Tibial nerve (tissue), 4 donors: ENCODE data around the gene DAP. TPM values are rescaled to one million over a fixed set of nuclear protein-coding genes. Genes with fewer than 3 reads are reported as not detected.

Experiments used
- DNase-seq, 2 donors: peaks; one replicate each; pipeline ENCODE4 v3.0.0-alpha.2; 2019; ENCODE audit warnings: low spot score in 2 of 2
- H3K27ac ChIP-seq, 4 donors: fragments of 200-600 bp; sonication (generic) in 3 of 4; one replicate each; pipeline ENCODE4 v1.5.1; 2017 to 2019; ENCODE audit warnings: mild to moderate bottlenecking in 1 of 4
- H3K27me3 ChIP-seq, 2 donors: fragments of 200-600 bp; sonication (generic) in 1 of 2; one replicate each; pipeline versions ENCODE4 v1.5.1 to v1.6.0; 2017 to 2019
- H3K36me3 ChIP-seq, 3 donors: fragments of 200-600 bp; sonication (generic); one replicate each; pipeline ENCODE4 v1.5.1; 2018 to 2019
- H3K4me1 ChIP-seq, 4 donors: fragments of 200-600 bp; sonication (generic) in 3 of 4; one replicate each; pipeline ENCODE4 v1.5.1; 2017 to 2019
- H3K4me3 ChIP-seq, 4 donors: fragments of 200-600 bp; sonication (generic) in 3 of 4; one replicate each; pipeline ENCODE4 v1.5.1; 2017 to 2019; ENCODE audit warnings: mild to moderate bottlenecking in 1 of 4, moderate library complexity in 1 of 4
- H3K9me3 ChIP-seq, 4 donors: fragments of 200-600 bp; sonication (generic) in 3 of 4; one replicate each; pipeline ENCODE4 v1.5.1; 2017 to 2019
- CTCF ChIP-seq, 5 experiments: fragments of 200-600 bp in 3 of 5; fragments of 450-650 bp in 2 of 5; sonication (generic) in 3 of 5; IDR thresholded peaks; one replicate each; pipeline ENCODE4 v1.5.1; 2016 to 2019; ENCODE audit warnings: antibody characterized with exemption in 5 of 5, mild to moderate bottlenecking in 3 of 5, moderate library complexity in 2 of 5
- EP300 ChIP-seq, 2 donors: sonication (generic); formaldehyde crosslinking; IDR thresholded peaks; one replicate each; pipeline ENCODE4 v1.6.1; 2017; ENCODE audit warnings: antibody characterized with exemption in 2 of 2, mild to moderate bottlenecking in 1 of 2
- POLR2A ChIP-seq, 2 donors: fragments of 450-650 bp; IDR thresholded peaks; one replicate each; pipeline ENCODE4 v1.6.1; 2017; ENCODE audit warnings: antibody characterized with exemption in 2 of 2, mild to moderate bottlenecking in 2 of 2, moderate library complexity in 2 of 2
- WGBS, 2 donors: methylation state at CpG; one replicate each; pipeline ENCODE4 v1.1.5; 2018; 5-methylcytosine and 5-hydroxymethylcytosine counted together
- total RNA-seq, 4 donors: library from RNA; depleted of rRNA; stranded (reverse); fragments of >200 nt; gene quantifications; one replicate each; pipeline ENCODE4 v1.1.0, GENCODE V29; 2016

DAP gene
- total RNA-seq, 4 donors from 2014 or later, result 43.0 to 77.7 (median 50.0) TPM

- peaks cover 0 to 9% (median 0%) of the 10 kb centered on the region in 4 donors for H3K9me3 ChIP-seq
- no peak overlapping the region for H3K4me3 ChIP-seq
- no peaks in the 10 kb centered on the region for H3K27me3 ChIP-seq
- H3K27ac ChIP-seq, result no peak overlapping the region
- no peak for TF ChIP-seq POLR2A (IDR thresholded peaks at IDR 0.05)
- TF ChIP-seq EP300 (IDR thresholded peaks at IDR 0.05), result no peak
- TF ChIP-seq CTCF (IDR thresholded peaks at IDR 0.05), result no peak
- peaks cover 0 to 6% (median 2%) of the 10 kb centered on the region in 4 donors for H3K4me1 ChIP-seq
- WGBS, 2 donors, result 63 to 95% methylated on average over 2 of the region's 2 CpGs
- DNase-seq, result no peak
- H3K36me3 ChIP-seq, result peaks cover 0 to 72% (median 0%) of the 10 kb centered on the region in 3 donors
Observed at GRCh38 chr5:10678244-10678643, 82.8 kb downstream of the DAP start.

GRCh38 chr5:10677533-10677932 is 83.5 kb downstream of the DAP start:
- peaks cover 0 to 9% (median 2%) of the 10 kb centered on the region in 4 donors for H3K4me1 ChIP-seq
- H3K27ac ChIP-seq, result no peak overlapping the region
- TF ChIP-seq EP300 (IDR thresholded peaks at IDR 0.05) (no peak), POLR2A (IDR thresholded peaks at IDR 0.05) (no peak), CTCF (IDR thresholded peaks at IDR 0.05) (no peak)
- peaks cover 0 to 65% (median 0%) of the 10 kb centered on the region in 3 donors for H3K36me3 ChIP-seq
- WGBS, 2 donors, result 95 to 97% methylated on average over 7 of the region's 7 CpGs
- no peak for DNase-seq
- H3K4me3 ChIP-seq, result no peak overlapping the region
- peaks cover 0 to 9% (median 0%) of the 10 kb centered on the region in 4 donors for H3K9me3 ChIP-seq
- H3K27me3 ChIP-seq, result no peaks in the 10 kb centered on the region

- no peaks in the 10 kb centered on the region for H3K27me3 ChIP-seq
- peaks cover 0 to 9% (median 2%) of the 10 kb centered on the region in 4 donors for H3K4me1 ChIP-seq
- peaks cover 0 to 59% (median 0%) of the 10 kb centered on the region in 3 donors for H3K36me3 ChIP-seq
- no peak overlapping the region for H3K4me3 ChIP-seq
- no peak for DNase-seq
- 97% methylated on average over 1 of the region's 1 CpG for WGBS, 2 donors
- TF ChIP-seq EP300 (IDR thresholded peaks at IDR 0.05) (no peak), CTCF (IDR thresholded peaks at IDR 0.05) (no peak), POLR2A (IDR thresholded peaks at IDR 0.05) (no peak)
- H3K27ac ChIP-seq, result no peak overlapping the region
- peaks cover 0 to 9% (median 0%) of the 10 kb centered on the region in 4 donors for H3K9me3 ChIP-seq
Observed at GRCh38 chr5:10676946-10677345, 84.1 kb downstream of the DAP start.

GRCh38 chr5:10676224-10676623 is 84.8 kb downstream of the DAP start:
- 71% methylated on average over 4 of the region's 4 CpGs for WGBS, 2 donors
- H3K4me3 ChIP-seq, result no peak overlapping the region
- peaks cover 0 to 9% (median 0%) of the 10 kb centered on the region in 4 donors for H3K9me3 ChIP-seq
- H3K27ac ChIP-seq, result no peak overlapping the region
- no peaks in the 10 kb centered on the region for H3K27me3 ChIP-seq
- H3K36me3 ChIP-seq, result peaks cover 0 to 52% (median 0%) of the 10 kb centered on the region in 3 donors
- TF ChIP-seq POLR2A (IDR thresholded peaks at IDR 0.05), result no peak
- TF ChIP-seq CTCF (IDR thresholded peaks at IDR 0.05), result no peak
- TF ChIP-seq EP300 (IDR thresholded peaks at IDR 0.05), result no peak
- H3K4me1 ChIP-seq, result peaks cover 0 to 9% (median 2%) of the 10 kb centered on the region in 4 donors
- no peak for DNase-seq

GRCh38 chr5:10675177-10675700 is 85.8 kb downstream of the DAP start:
- WGBS, 2 donors, result 88 to 93% methylated on average over 14 of the region's 14 CpGs
- Histone ChIP-seq H3K4me1 (peaks cover 0 to 9% (median 2%) of the 10 kb centered on the region in 4 donors), H3K27me3 (no peaks in the 10 kb centered on the region), H3K36me3 (peaks cover 0 to 42% (median 0%) of the 10 kb centered on the region in 3 donors), H3K9me3 (peaks cover 0 to 9% (median 0%) of the 10 kb centered on the region in 4 donors), H3K4me3 (no peak overlapping the region), H3K27ac (no peak overlapping the region)
- no peak for DNase-seq
- no peak for TF ChIP-seq POLR2A (IDR thresholded peaks at IDR 0.05)
